NCI-H2196 treated with DMSO at 0.1 percent for 48 hours (cell line): ENCODE measurements around the gene APOB.

Source experiments
- DNase-seq: peaks from one replicate; lab custom pipeline; 2025; ENCODE audit not compliant: unreplicated experiment; lab: John Stamatoyannopoulos, UW

The APOB gene

GRCh38 chr2:20953146-20953824, 90.6 kb downstream of the APOB start:
- no peak for DNase-seq
